HEK293 (cell line): ENCODE data around the gene CACNA1E.

ENCODE experiments used
- CTCF ChIA-PET: fragments of 350-600 bp; formaldehyde crosslinking; extraction: SDS; loops from one replicate; lab custom pipeline; 2021; ENCODE audit warnings: antibody characterized with exemption; lab: Yijun Ruan, JAX
- POLR2A ChIA-PET: fragments of 300-600 bp; formaldehyde crosslinking; extraction: SDS; loops from one replicate; lab custom pipeline; 2020; ENCODE audit warnings: antibody characterized with exemption, inconsistent platforms; lab: Yijun Ruan, JAX
- H3K27ac ChIP-seq: fragments of 200-500 bp; sonication (Bioruptor generic); 2 replicates; pipeline ENCODE4 v1.5.1; 2014; ENCODE audit warnings: low read depth, low read length, control low read depth, inconsistent platforms; ENCODE audit errors: extremely low read depth
- H3K36me3 ChIP-seq, 2 experiments: fragments of 200-500 bp in 1 of 2; sonication (Bioruptor generic) in 1 of 2; 1 replicate in 1 of 2; 2 replicates in 1 of 2; pipeline ENCODE4 v1.5.1; 2014 to 2017; ENCODE audit warnings: inconsistent platforms in 2 of 2, low read length in 2 of 2; ENCODE audit not compliant: control insufficient read depth in 2 of 2, insufficient read depth in 1 of 2
- H3K4me1 ChIP-seq: fragments of 200-500 bp; sonication (Bioruptor generic); 2 replicates; pipeline ENCODE4 v1.5.1; 2014; ENCODE audit warnings: mild to moderate bottlenecking, low read length, inconsistent platforms; ENCODE audit not compliant: control insufficient read depth, insufficient read depth
- H3K4me3 ChIP-seq: 2 replicates; pipeline ENCODE4 v1.5.1; 2011; ENCODE audit warnings: low read depth, mild to moderate bottlenecking, control low read depth, low read length, moderate library complexity
- H3K9me3 ChIP-seq: fragments of 200-500 bp; sonication (Bioruptor generic); 2 replicates; pipeline ENCODE4 v1.5.1; 2014; ENCODE audit warnings: low read depth, low read length, inconsistent platforms; ENCODE audit not compliant: control insufficient read depth, insufficient read depth
- BCL11A ChIP-seq: fragments of 450-650 bp; formaldehyde crosslinking; IDR thresholded peaks from 2 replicates; pipeline ENCODE4 v1.5.1; 2016; ENCODE audit warnings: low read depth, missing biosample characterization, missing genetic modification characterization
- KLF1 ChIP-seq: fragments of 450-650 bp; formaldehyde crosslinking; IDR thresholded peaks from 2 replicates; pipeline ENCODE4 v1.5.1; 2016; ENCODE audit warnings: missing biosample characterization, missing genetic modification characterization
- KLF8 ChIP-seq: fragments of 450-650 bp; formaldehyde crosslinking; IDR thresholded peaks from 2 replicates; pipeline ENCODE4 v1.5.1; 2016; ENCODE audit warnings: missing biosample characterization, missing genetic modification characterization
- MEIS1 ChIP-seq: sonication (generic); formaldehyde crosslinking; IDR thresholded peaks from 2 replicates; pipeline ENCODE4 v1.8.1; 2022; ENCODE audit warnings: missing genetic modification reagents, mild to moderate bottlenecking, borderline replicate concordance
- PRDM2 ChIP-seq: fragments of 450-650 bp; formaldehyde crosslinking; IDR thresholded peaks from 2 replicates; pipeline ENCODE4 v1.5.1; 2016; ENCODE audit warnings: missing biosample characterization, missing genetic modification characterization, borderline replicate concordance
- PRDM4 ChIP-seq: fragments of 450-650 bp; formaldehyde crosslinking; IDR thresholded peaks from 2 replicates; pipeline ENCODE4 v1.5.1; 2017; ENCODE audit warnings: missing biosample characterization, missing genetic modification characterization
- TRIM28 ChIP-seq: IDR thresholded peaks from 2 replicates; pipeline ENCODE4 v1.6.1; 2011; ENCODE audit warnings: low read length, control low read depth, borderline replicate concordance
- ZBTB21 ChIP-seq: fragments of 450-650 bp; formaldehyde crosslinking; IDR thresholded peaks from 2 replicates; pipeline ENCODE4 v1.5.1; 2017; ENCODE audit warnings: missing biosample characterization, missing genetic modification characterization
- ZFP69B ChIP-seq: fragments of 450-650 bp; formaldehyde crosslinking; IDR thresholded peaks from 2 replicates; pipeline ENCODE4 v1.5.1; 2016; ENCODE audit warnings: missing biosample characterization, missing genetic modification characterization
- ZNF114 ChIP-seq: fragments of 450-650 bp; formaldehyde crosslinking; IDR thresholded peaks from 2 replicates; pipeline ENCODE4 v1.5.0; 2017; ENCODE audit warnings: missing biosample characterization, missing genetic modification characterization
- ZNF121 ChIP-seq: fragments of 450-650 bp; formaldehyde crosslinking; IDR thresholded peaks from 2 replicates; pipeline ENCODE4 v1.5.1; 2016; ENCODE audit warnings: missing biosample characterization, missing genetic modification characterization
- ZNF133 ChIP-seq: fragments of 450-650 bp; formaldehyde crosslinking; IDR thresholded peaks from 2 replicates; pipeline ENCODE4 v1.5.1; 2016; ENCODE audit warnings: missing biosample characterization, missing genetic modification characterization
- ZNF140 ChIP-seq: fragments of 450-650 bp; formaldehyde crosslinking; IDR thresholded peaks from 2 replicates; pipeline ENCODE4 v1.5.1; 2016; ENCODE audit warnings: missing biosample characterization, missing genetic modification characterization
- ZNF302 ChIP-seq: fragments of 450-650 bp; formaldehyde crosslinking; IDR thresholded peaks from 2 replicates; pipeline ENCODE4 v1.5.1; 2016; ENCODE audit warnings: missing biosample characterization, missing genetic modification characterization, low read depth
- ZNF391 ChIP-seq: fragments of 450-650 bp; formaldehyde crosslinking; IDR thresholded peaks from 2 replicates; pipeline ENCODE4 v1.5.1; 2016; ENCODE audit warnings: low read depth, missing biosample characterization, missing genetic modification characterization, borderline replicate concordance
- ZNF510 ChIP-seq: fragments of 450-650 bp; formaldehyde crosslinking; IDR thresholded peaks from 2 replicates; pipeline ENCODE4 v1.5.1; 2018; ENCODE audit warnings: mild to moderate bottlenecking, missing genetic modification characterization, missing biosample characterization; ENCODE audit not compliant: insufficient replicate concordance
- ZNF514 ChIP-seq: fragments of 450-650 bp; formaldehyde crosslinking; IDR thresholded peaks from 2 replicates; pipeline ENCODE4 v1.5.1; 2016; ENCODE audit warnings: missing biosample characterization, missing genetic modification characterization
- ZNF660 ChIP-seq: fragments of 450-650 bp; IDR thresholded peaks from 2 replicates; pipeline ENCODE4 v1.5.1; 2018; ENCODE audit warnings: missing biosample characterization, mild to moderate bottlenecking, missing genetic modification characterization
- ZNF791 ChIP-seq: fragments of 450-650 bp; formaldehyde crosslinking; IDR thresholded peaks from 2 replicates; pipeline ENCODE4 v1.5.1; 2016; ENCODE audit warnings: missing biosample characterization, missing genetic modification characterization
- ZSCAN16 ChIP-seq: fragments of 450-650 bp; formaldehyde crosslinking; IDR thresholded peaks from 2 replicates; pipeline ENCODE4 v1.5.1; 2016; ENCODE audit warnings: missing biosample characterization, missing genetic modification characterization

The CACNA1E gene

GRCh38 chr1:181593042-181593441 is 109.7 kb downstream of the CACNA1E start:
- TF ChIP-seq ZNF660 (tag by site-specific recombination) = no peak
- no peak for TF ChIP-seq ZNF302 (tag by site-specific recombination)
- TF ChIP-seq ZNF791 (tag by site-specific recombination) = no peak
- TF ChIP-seq ZNF114 = no peak
- TF ChIP-seq ZFP69B (tag by site-specific recombination) = no peak
- no peak for TF ChIP-seq ZNF140 (tag by site-specific recombination)
- no peak for TF ChIP-seq ZNF510 (tag by site-specific recombination)
- TF ChIP-seq ZNF514 = no peak
- TF ChIP-seq ZNF133 (tag by site-specific recombination) = no peak
- no peak for TF ChIP-seq ZSCAN16 (tag by site-specific recombination)
- no peak for TF ChIP-seq ZBTB21 (tag by site-specific recombination)
- ChIA-PET CTCF (no interaction called here), POLR2A (no interaction called here)
- Histone ChIP-seq H3K9me3 (no peaks in the 10 kb centered on the region), H3K4me1 (no peaks in the 10 kb centered on the region), H3K36me3 (no peaks in the 10 kb centered on the region), H3K27ac (no peak overlapping the region), H3K4me3 (no peak overlapping the region)

DNA sequence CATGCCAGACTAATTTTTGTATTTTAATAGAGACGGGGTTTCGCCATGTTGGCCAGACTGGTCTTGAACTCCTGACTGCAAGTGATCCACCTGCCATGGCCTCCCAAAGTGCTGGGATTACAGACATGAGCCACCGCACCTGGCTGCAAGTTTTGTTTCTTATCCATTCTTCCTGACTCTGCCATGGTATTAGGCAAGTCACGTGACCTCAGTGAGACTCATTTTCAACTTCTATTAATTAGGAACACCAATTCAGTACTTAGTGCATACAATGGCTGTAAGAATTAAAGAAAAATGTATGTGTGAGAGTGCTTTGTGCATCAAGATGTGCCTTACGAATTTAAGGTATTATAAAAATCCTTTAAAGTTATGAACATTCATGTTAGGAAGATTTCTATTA is 111.2 kb downstream of the CACNA1E start:
- TF ChIP-seq ZNF391 (tag by site-specific recombination) = no peak
- no peak for TF ChIP-seq MEIS1 (CRISPR knock-in tag)
- TF ChIP-seq PRDM2 = no peak
- TF ChIP-seq TRIM28 = no peak
- no peak for TF ChIP-seq ZNF514
- TF ChIP-seq PRDM4 (tag by site-specific recombination) = no peak
- TF ChIP-seq ZNF121 (tag by site-specific recombination) = no peak
- TF ChIP-seq KLF8 (tag by site-specific recombination) = no peak
- no peak for TF ChIP-seq KLF1 (tag by site-specific recombination)
- no peak for TF ChIP-seq ZNF660 (tag by site-specific recombination)
- TF ChIP-seq BCL11A (tag by site-specific recombination) = no peak
- H3K4me3 ChIP-seq = no peak overlapping the region
- CTCF ChIA-PET = no interaction called here
- no peaks in the 10 kb centered on the region for H3K9me3 ChIP-seq
- no peaks in the 10 kb centered on the region for H3K4me1 ChIP-seq
- POLR2A ChIA-PET = no interaction called here
- no peaks in the 10 kb centered on the region for H3K36me3 ChIP-seq
- no peak overlapping the region for H3K27ac ChIP-seq
